Measurements from ENCODE around the gene ARL4A.

The ARL4A gene

DNA sequence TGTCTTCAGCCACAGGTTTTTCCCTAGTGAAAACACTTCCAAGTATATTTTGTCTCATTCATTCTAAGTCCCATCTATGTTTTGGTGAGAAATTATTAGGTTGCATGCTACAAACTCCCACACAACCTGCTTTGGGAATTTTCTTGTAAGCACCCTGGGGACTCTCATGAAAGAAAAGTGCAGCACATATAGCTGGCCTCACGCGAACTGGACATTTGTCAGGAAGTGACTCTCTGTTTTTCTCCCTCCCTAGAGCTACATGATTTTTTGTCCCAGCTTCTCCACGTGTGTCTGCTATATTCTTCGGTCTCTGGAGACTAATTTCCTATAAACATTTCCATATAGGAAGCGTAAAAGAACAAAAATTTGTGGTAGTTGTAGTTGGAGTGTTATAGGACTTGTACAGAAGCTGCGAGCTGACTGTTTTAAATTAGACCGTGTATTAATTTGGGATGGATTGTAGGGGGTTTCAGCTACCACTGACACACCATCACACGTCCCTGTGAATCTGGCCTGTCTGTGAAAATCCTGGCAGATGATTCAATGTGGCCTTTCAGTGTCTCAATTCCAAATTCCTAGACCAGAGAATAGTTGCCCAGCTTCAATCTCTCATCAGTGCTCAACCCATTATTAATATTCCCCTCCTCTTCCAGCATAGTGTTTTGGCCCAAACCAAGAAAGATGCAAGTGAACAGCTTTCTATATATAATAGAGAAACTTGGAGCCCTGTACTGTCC lies 40.2 kb downstream of the ARL4A start:
- DNase-seq = no peak

- no peak for DNase-seq
These were observed 40.7 kb downstream of the ARL4A start for GRCh38 chr7:12728192-12728538.

DNA sequence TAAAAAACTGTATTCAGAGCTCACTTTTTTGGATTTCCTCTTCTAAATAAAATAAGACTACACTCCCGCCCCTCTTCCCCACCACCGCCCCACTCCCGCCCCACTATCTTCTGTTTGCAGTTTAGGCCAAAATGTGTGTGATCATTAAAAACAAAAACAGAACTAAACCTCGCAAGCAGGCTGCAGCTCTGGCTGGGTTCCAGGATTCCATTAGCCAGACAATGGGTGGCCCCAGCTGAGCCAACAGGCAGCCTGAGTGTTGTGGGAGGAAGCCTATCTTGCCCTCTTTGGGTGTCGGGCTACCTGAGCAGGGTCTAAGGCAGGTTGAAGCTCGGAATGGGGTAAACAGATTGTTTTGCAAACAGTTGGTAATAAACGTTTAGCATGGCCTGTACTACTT lies 41.7 kb downstream of the ARL4A start:
- peak; percentile 65 for DNase-seq

DNA sequence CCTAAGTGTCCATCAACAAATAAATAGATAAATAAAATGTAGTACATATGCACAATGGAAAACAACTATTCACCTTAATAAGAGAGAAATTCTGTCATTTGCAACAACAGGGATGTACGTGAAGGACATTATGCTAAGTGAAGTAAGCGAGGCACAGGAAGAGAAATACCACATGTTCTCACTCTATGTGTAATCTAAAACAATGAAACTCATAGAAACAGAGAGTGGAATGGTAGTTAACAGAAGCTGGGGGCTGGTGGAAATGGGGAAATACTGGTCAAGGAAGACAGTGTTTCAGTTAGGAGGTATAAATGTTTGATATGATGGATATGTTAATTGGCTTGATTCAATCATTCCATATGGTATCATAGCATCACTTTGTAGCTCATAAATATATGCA lies 43.1 kb downstream of the ARL4A start:
- no peak for DNase-seq

DNA sequence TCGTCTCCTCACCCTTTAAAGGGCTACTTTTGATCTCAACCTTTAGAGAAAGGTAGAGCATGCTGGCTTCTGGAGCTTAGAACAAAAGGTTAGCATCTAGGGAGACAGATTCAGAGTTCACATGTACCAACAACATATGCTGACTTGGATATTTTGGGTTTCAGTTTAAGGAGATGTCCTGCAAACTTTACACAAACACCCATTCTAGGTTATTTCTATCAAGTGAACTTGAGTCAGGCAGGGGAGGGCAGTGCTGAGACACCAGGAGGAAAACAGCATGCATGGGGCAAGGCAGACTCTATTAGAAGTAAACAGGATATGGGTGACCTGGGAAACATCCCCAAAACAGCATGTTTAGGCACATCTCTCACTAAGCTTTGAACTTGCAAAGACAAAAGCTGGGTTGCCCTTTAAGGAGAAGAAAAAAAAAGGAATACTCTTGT lies 43.8 kb downstream of the ARL4A start:
- no peak for DNase-seq

DNA sequence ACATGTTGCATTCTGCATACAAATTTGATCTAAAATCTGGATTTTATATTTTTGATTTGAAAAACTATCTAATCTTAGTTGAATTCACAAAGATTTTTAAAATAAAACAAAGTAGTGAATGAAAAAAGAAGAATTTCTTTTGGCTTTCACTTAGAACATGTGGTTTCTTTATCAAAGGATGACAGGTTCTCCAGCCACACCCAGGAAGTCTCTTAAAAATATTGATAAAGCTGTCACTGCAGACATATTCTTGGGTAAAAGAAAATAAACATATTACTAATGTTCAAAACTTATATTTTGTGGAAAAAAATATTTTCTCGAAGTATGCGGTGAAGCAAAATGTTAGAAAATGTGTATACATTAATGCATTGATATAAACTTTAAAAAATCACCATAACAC lies 44.3 kb downstream of the ARL4A start:
- no peak for DNase-seq

- DNase-seq = no peak
These were observed 45.0 kb downstream of the ARL4A start for GRCh38 chr7:12732428-12732827.

DNA sequence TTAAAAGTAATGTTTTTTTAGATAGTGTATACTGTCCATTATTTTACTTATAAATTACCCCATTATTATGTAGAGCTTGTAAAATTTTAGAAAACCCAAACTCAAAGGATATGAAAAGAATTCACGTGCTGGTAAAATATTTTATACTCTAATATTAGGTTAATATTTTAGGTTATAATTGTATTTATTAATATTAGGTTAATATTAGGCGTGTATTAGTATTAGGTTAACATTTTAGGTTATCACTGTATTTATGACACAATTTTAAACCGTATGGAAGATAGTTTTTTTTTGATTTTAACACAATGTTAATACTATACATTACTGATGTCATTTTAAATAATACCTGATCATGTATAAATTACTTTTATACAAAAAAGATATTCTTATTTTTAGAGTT lies 48.5 kb downstream of the ARL4A start:
- DNase-seq = no peak

DNA sequence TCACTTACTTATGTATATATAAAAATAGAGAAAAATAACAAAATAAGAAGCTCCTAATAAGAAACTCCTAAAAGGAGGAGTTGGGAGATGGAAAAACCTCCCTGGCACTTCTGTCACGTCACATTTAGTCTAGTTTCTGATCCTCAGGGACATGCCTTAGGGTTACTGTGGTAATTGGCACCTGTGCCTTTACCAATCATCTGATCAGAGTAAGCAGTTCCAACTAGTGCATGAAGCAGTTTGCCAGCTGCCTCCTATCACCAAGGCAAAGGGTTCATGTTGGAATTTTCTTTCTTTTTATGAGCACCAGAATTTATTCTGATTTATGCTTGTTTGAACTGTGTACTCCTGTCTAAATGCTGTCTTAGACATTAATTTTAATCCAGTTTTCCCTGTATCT lies 49.9 kb downstream of the ARL4A start:
- no peak for DNase-seq

GRCh38 chr7:12737836-12738235 lies 50.4 kb downstream of the ARL4A start:
- no peak for DNase-seq

DNA sequence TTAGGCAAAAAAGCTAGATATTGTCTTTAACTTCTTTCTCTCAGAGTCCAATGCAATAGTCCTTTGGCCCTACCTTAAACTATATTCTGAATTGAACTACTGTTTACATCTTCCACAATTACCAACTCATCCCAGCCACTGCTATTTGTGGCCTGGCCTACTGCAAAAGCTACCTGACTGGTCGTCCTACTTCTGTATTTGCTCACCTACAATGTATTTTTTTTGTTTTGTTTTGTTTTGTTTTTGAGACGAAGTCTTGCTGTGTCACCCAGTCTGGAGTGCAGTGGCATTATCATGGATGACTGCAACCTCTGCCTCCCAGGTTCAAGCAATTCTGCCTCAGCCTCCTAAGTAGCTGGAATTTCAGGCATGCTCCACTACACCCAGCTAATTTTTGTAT lies 51.2 kb downstream of the ARL4A start:
- no peak for DNase-seq

All from NCI-H2227 treated with DMSO at 0.1 percent for 48 hours (cell line).